Ovary (tissue), 9 donors: ENCODE measurements around the gene APOA4. TPM values are rescaled to one million over a fixed set of nuclear protein-coding genes. Genes with fewer than 3 reads are reported as not detected.
A peak's percentile ranks its signal among the peaks of the same experiment; 100 is the strongest.
"Not testable (repeated sequence)": the region's sequence is repeated elsewhere in the genome, so short reads cannot be mapped to it uniquely, and the experiment has no call there.

ENCODE experiments used
- DNase-seq, 5 donors: peaks; one replicate each; pipeline ENCODE4 v3.0.0-alpha.2; 2019 to 2020
- H3K27ac ChIP-seq, 2 donors: fragments of 200-600 bp; one replicate each; pipeline versions ENCODE4 v1.5.1 to v1.8.0; 2019 to 2022
- H3K27me3 ChIP-seq: fragments of 200-600 bp; one replicate; pipeline ENCODE4 v1.8.0; 2022
- H3K36me3 ChIP-seq: fragments of 200-600 bp; sonication (generic); one replicate; pipeline ENCODE4 v1.5.1; 2019
- H3K4me1 ChIP-seq: one replicate; pipeline ENCODE4 v1.8.1; 2013; ENCODE audit warnings: mild to moderate bottlenecking, moderate library complexity; ENCODE audit not compliant: insufficient read depth
- H3K4me3 ChIP-seq: fragments of 200-600 bp; sonication (generic); one replicate; pipeline ENCODE4 v1.5.1; 2017
- H3K9me3 ChIP-seq, 2 donors: fragments of 200-600 bp in 1 of 2; sonication (generic) in 1 of 2; one replicate each; pipeline versions ENCODE4 v1.5.1 to v1.8.1; 2013 to 2019; ENCODE audit warnings: mild to moderate bottlenecking in 1 of 2, moderate library complexity in 1 of 2
- EP300 ChIP-seq: sonication (generic); formaldehyde crosslinking; IDR thresholded peaks from one replicate; pipeline ENCODE4 v1.6.1; 2017; ENCODE audit warnings: antibody characterized with exemption
- POLR2A ChIP-seq: fragments of 450-650 bp; IDR thresholded peaks from one replicate; pipeline ENCODE4 v1.6.1; 2017; ENCODE audit warnings: antibody characterized with exemption, mild to moderate bottlenecking, moderate library complexity
- WGBS, 3 donors: extraction: QIAGEN DNeasy Blood & Tissue Kit in 1 of 3; methylation state at CpG; one replicate each; pipeline versions ENCODE4 v1.1.5 to v1.1.7; 2013 to 2017; 5-methylcytosine and 5-hydroxymethylcytosine counted together
- intact Hi-C, 4 donors: fragments of 100-400 bp; cut with DNase I; formaldehyde crosslinking; loops; one replicate each; pipeline versions ENCODE4 v1.11.0 to v1.15.1; 2022 to 2023
- polyA plus RNA-seq, 2 donors: library from polyadenylated mRNA; stranded (reverse); fragments of 200-250 nt in 1 of 2; fragments of 350-450 nt in 1 of 2; fragmentation: Illumina TruSeq in 1 of 2; extraction: RNeasy Lipid Tissue Mini Kit (QIAGEN cat#74804) in 1 of 2; gene quantifications; one replicate each; pipeline ENCODE4 v1.2.3, GENCODE V29; 2013 to 2014
- total RNA-seq, 7 donors: library from RNA; depleted of rRNA in 2 of 7; stranded (reverse); fragments of >200 nt in 2 of 7; fragmentation: NEBNext Ultra II Directional in 3 of 7; extraction: Animal tissue kit (Norgen Biotek cat#: 25700) in 3 of 7; gene quantifications; one replicate each; pipeline versions ENCODE4 v1.1.0 to v1.2.4, GENCODE V29; 2016 to 2023
- TF ChIP-seq, protein P1 (sequence below), 3 donors: fragments of 450-650 bp in 2 of 3; fragments of 200-600 bp in 1 of 3; IDR thresholded peaks; one replicate each; pipeline versions ENCODE4 v1.5.1 to v1.8.0; 2016 to 2022; ENCODE audit warnings: antibody characterized with exemption in 3 of 3, mild to moderate bottlenecking in 1 of 3
- donor health status: DM: no; HTN: no; CAD: no; lungs with moderate emphysema.
- donor health status: DM: no; HTN: no; CAD: no.
- donor health status: Bipolar disorder and iron deficiency.
- donor health status: DM: yes; HTN: yes; CAD: no.
- donor health status: DM: no; HTN: no; CAD: no.
- donor health status: DM: yes; HTN: yes; CAD: no.

Gene APOA4
- total and polyA plus RNA-seq, 9 donors = 0.19 to 41.7 TPM; not detected in 7

DNA sequence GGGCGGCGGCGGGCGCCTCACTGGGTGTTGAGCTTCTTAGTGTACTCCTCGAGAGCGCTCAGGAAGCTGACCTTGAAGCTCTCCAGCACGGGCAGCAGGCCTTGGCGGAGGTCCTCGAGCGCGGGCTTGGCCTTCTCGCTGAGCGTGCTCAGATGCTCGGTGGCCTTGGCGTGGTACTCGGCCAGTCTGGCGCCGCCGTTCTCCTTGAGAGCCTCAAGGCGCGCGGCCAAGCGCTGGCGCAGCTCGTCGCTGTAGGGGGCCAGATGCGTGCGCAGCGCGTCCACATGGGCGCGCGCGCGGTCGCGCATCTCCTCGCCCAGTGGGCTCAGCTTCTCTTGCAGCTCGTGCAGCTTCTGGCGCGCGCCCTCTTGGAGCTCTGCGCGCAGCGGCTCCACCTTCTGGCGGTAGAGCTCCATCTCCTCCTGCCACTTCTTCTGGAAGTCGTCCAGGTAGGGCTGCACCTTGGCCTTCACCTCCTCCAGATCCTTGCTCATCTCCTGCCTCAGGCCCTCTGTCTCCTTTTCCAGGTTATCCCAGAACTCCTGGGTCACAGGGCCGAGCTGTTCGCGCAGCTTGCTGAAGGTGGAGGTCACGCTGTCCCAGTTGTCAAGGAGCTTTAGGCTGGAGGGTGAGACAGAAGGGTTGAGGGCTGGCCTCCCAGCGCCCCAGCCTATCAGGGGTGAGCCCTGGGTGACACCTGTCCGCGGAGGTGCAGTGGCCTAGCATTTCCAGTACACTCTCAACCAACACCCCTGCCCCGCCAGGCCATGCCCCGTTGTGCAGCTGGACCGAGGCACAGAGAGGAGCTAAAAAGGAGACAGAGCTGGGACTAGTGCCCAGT is 12.9 kb upstream of the APOA4 start:
- 5 to 10% (median 5%) methylated on average over 39 to 57 of the region's 57 CpGs for WGBS, 3 donors
- peak; percentile 96 to 100 (median 99) for DNase-seq
- no peaks in the 10 kb centered on the region for H3K36me3 ChIP-seq
- no peaks in the 10 kb centered on the region for H3K27me3 ChIP-seq
- TF ChIP-seq POLR2A = no peak
- TF ChIP-seq, protein P1, sequence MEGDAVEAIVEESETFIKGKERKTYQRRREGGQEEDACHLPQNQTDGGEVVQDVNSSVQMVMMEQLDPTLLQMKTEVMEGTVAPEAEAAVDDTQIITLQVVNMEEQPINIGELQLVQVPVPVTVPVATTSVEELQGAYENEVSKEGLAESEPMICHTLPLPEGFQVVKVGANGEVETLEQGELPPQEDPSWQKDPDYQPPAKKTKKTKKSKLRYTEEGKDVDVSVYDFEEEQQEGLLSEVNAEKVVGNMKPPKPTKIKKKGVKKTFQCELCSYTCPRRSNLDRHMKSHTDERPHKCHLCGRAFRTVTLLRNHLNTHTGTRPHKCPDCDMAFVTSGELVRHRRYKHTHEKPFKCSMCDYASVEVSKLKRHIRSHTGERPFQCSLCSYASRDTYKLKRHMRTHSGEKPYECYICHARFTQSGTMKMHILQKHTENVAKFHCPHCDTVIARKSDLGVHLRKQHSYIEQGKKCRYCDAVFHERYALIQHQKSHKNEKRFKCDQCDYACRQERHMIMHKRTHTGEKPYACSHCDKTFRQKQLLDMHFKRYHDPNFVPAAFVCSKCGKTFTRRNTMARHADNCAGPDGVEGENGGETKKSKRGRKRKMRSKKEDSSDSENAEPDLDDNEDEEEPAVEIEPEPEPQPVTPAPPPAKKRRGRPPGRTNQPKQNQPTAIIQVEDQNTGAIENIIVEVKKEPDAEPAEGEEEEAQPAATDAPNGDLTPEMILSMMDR (IDR thresholded peaks at IDR 0.05) = peak; percentile 52 to 69 (median 53)
- TF ChIP-seq EP300 = no peak
- intact Hi-C loops = loop anchor here in 3 of 4 donors (5.0 kb wide), 1 partner anchor 44 kb away; the partner anchor contains the start of gene APOA5 (in 3 of the 3)
- peaks cover 33% of the 10 kb centered on the region for H3K4me1 ChIP-seq
- no peaks in the 10 kb centered on the region for H3K9me3 ChIP-seq
- peak overlapping the region; percentile 23 for H3K4me3 ChIP-seq
- peak overlapping the region; percentile 63 to 80 for H3K27ac ChIP-seq

DNA sequence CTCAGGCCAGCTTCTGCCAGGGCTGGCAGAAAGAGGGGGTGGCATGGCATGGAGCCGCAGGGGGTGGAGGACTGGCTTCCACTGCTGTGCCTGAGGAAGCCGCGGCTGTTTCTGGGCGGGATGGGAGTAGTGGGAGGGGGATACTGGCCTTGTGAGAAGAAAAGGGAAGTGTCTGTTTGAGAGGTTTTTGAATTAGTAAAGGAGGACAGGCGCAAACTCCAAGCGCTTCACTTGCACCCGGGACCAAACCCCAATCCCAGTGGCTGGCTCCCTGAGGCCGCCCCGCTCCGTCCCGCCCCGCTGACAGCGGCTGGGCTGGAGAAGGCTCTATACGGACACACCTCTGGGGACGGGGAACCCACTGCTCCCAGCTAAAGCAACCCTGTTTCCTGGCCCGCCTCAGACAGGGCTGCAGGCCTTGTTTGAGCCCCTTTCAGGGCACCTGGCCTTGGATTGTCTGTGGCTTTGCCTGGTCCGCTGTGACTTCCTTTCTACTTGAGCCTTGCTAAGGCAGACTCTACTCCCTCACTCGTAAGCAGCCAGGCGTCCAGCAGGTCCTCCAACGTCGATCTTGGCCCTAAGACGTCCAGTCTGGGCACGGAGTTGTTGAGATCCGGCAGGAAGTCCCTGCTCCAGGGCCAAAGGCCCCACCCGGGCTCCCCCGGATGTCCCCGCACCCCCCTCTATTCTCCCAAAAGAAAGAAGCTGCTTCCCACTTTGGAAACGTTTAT is 12.1 kb upstream of the APOA4 start:
- intact Hi-C loops = loop anchor here in 3 of 4 donors (5.0 kb wide), 1 partner anchor 43 kb away; the partner anchor contains the start of gene APOA5 (in 3 of the 3)

DNA sequence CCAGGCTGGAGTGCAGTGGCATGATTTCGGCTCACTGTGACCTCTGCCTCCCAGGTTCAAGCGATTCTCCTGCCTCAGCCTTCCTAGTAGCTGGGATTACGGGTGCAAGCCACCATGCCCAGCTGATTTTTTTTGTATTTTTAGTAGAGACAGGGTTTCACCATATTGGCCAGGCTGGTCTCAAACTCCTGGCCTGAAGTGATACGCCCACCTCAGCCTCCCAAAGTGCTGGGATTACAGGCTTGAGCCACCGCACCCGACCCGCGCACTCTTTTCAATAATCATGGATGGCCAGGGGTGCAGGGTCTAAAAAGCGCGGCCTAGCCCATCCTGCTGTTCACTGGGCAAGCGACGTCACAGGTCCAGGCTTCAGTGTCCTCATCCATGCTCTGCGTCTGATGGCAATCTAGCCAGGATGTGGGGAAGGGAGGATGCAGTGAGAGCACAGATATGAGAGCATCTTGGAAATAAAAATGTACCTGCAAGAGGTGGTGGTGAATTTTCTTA is 11.5 kb upstream of the APOA4 start:
- H3K9me3 ChIP-seq, H3K36me3 ChIP-seq, H3K27me3 ChIP-seq, H3K4me3 ChIP-seq, DNase-seq: not testable (repeated sequence)
- peaks cover 26% of the 10 kb centered on the region for H3K4me1 ChIP-seq
- intact Hi-C loops = loop anchor here (5.0 kb wide), 1 partner anchor 42 kb away; the partner anchor contains the start of gene APOA5 (in 4 of the 4)
- peak overlapping the region; percentile 63 to 80 for H3K27ac ChIP-seq
- 79 to 88% (median 80%) methylated on average over 13 of the region's 13 CpGs for WGBS, 3 donors

More for the DNA sequence above, 12.1 kb upstream of the APOA4 start:
- no peaks in the 10 kb centered on the region for H3K9me3 ChIP-seq
- H3K36me3 ChIP-seq = no peaks in the 10 kb centered on the region
- no peaks in the 10 kb centered on the region for H3K27me3 ChIP-seq
- TF ChIP-seq EP300 (no peak), POLR2A (no peak)
- TF ChIP-seq, protein P1 (IDR thresholded peaks at IDR 0.05) = no peak
- WGBS, 3 donors = 28 to 40% (median 36%) methylated on average over 27 to 28 of the region's 28 CpGs
- no peak for DNase-seq
- H3K27ac ChIP-seq = peak overlapping the region; percentile 63 to 80
- H3K4me1 ChIP-seq = peaks cover 28% of the 10 kb centered on the region
- H3K4me3 ChIP-seq = peak overlapping the region; percentile 23

DNA sequence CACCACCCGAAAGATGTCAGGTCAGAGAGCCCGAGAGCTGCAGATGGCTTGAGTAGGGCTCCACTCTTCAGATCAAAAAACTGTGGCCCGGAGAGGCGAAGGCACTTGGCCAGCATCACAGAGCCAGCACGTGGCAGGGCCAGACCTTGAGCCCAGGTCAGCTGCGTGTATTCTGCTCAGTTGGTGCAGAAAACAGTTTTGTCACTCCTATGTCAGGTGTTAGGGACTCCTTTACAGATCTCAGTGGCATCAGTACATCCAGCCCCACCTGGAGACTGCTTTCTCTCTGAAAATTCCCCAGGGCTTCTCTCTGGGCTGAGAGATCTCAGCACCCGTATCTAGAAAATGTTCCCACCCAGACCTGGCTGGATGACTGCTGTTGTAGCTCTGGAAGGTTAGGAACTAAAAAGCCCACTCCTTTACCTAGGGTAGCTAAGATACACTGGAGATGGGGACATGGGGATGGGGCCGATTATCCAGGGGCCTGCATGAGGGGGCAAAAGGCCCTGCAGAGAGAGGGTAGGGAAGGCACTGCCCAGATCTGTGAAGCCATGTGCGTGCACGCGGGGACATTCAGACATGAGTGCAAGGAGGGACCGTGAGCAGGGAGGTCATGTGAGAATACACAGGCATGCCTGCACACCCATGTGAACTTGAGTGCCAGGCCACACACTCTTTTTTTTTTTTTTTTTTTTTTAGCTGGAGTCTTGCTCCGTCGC is 10.9 kb upstream of the APOA4 start:
- no peaks in the 10 kb centered on the region for H3K36me3 ChIP-seq
- no peak overlapping the region for H3K4me3 ChIP-seq
- TF ChIP-seq EP300 (no peak), POLR2A (no peak)
- TF ChIP-seq, protein P1 (IDR thresholded peaks at IDR 0.05) = no peak
- no peak for DNase-seq
- no peaks in the 10 kb centered on the region for H3K27me3 ChIP-seq
- H3K9me3 ChIP-seq = no peaks in the 10 kb centered on the region
- 88 to 93% (median 92%) methylated on average over 14 of the region's 14 CpGs for WGBS, 3 donors
- intact Hi-C loops = loop anchor here in 1 of 4 donors (5.0 kb wide), 1 partner anchor 42 kb away; the partner anchor contains the start of gene APOA5
- peaks cover 30% of the 10 kb centered on the region for H3K4me1 ChIP-seq
- no peak overlapping the region for H3K27ac ChIP-seq
